Caco-2 (cell line): Measurements from ENCODE around the gene PAK6. TPM values are rescaled to one million over a fixed set of nuclear protein-coding genes. Genes with fewer than 3 reads are reported as not detected.

Experiments
- BruUV-seq: library from RNA; stranded (reverse); fragments of 400-500 nt; replicated peaks from 2 replicates; lab custom pipeline; 2021; lab: Mats Ljungman, UMichigan
- CTCF ChIA-PET: fragments of 300-600 bp; sonication (Branson Sonifier 250); formaldehyde crosslinking; loops from one replicate; lab custom pipeline; 2022; ENCODE audit warnings: antibody characterized with exemption; lab: Charles Lee
- POLR2A ChIA-PET: fragments of 300-600 bp; sonication (Branson Sonifier 250); formaldehyde crosslinking; loops from one replicate; lab custom pipeline; 2022; ENCODE audit warnings: antibody characterized with exemption; lab: Charles Lee
- DNase-seq, 2 experiments: peaks; one replicate each; pipeline versions ENCODE4 v3.0.0 to v3.0.0-alpha.2; 2020 to 2022
- H3K27me3 ChIP-seq: replicated peaks from 2 replicates; pipeline ENCODE4 v1.6.0; 2011; ENCODE audit warnings: low read length; ENCODE audit not compliant: control insufficient read depth, insufficient read depth
- H3K36me3 ChIP-seq: 2 replicates; pipeline ENCODE4 v1.5.1; 2011; ENCODE audit warnings: low read length; ENCODE audit not compliant: control insufficient read depth, insufficient read depth
- H3K4me1 ChIP-seq: fragments of 250-450 bp; sonication (Bioruptor Pico); 2 replicates; pipeline ENCODE4 v1.5.1; 2020; ENCODE audit warnings: mild to moderate bottlenecking
- H3K4me3 ChIP-seq: 2 replicates; pipeline ENCODE4 v1.5.1; 2011; ENCODE audit warnings: low read depth, mild to moderate bottlenecking, control low read depth, low read length
- H3K9me3 ChIP-seq: fragments of 250-450 bp; sonication (Bioruptor Pico); 2 replicates; pipeline ENCODE4 v1.5.1; 2020; ENCODE audit warnings: mild to moderate bottlenecking, moderate library complexity
- H3K27ac Mint-ChIP-seq: one replicate; pipeline ENCODE4 v1.8.0; 2022; ENCODE audit warnings: mixed read lengths; ENCODE audit not compliant: unreplicated experiment
- H3K27me3 Mint-ChIP-seq: one replicate; pipeline ENCODE4 v1.8.0; 2022; ENCODE audit warnings: mixed read lengths; ENCODE audit not compliant: insufficient read depth, unreplicated experiment
- H3K36me3 Mint-ChIP-seq: one replicate; pipeline ENCODE4 v1.8.0; 2022; ENCODE audit warnings: mild to moderate bottlenecking, mixed read lengths; ENCODE audit not compliant: insufficient read depth, unreplicated experiment
- H3K4me1 Mint-ChIP-seq: one replicate; pipeline ENCODE4 v1.8.0; 2022; ENCODE audit warnings: low read depth, mixed read lengths; ENCODE audit not compliant: unreplicated experiment
- H3K4me3 Mint-ChIP-seq: one replicate; pipeline ENCODE4 v1.8.0; 2022; ENCODE audit warnings: mild to moderate bottlenecking, moderate library complexity, mixed read lengths; ENCODE audit not compliant: unreplicated experiment
- H3K9me3 Mint-ChIP-seq: one replicate; pipeline ENCODE4 v1.8.0; 2022; ENCODE audit warnings: mixed read lengths; ENCODE audit not compliant: unreplicated experiment
- CTCF ChIP-seq, 2 experiments: fragments of 200-600 bp in 1 of 2; IDR thresholded peaks; 1 replicate in 1 of 2; 2 replicates in 1 of 2; pipeline versions ENCODE4 v1.5.1 to v1.8.0; 2011 to 2022; ENCODE audit warnings: antibody characterized with exemption in 1 of 2, control low read depth in 1 of 2, inconsistent platforms in 1 of 2, low read depth in 1 of 2, low read length in 1 of 2, mild to moderate bottlenecking in 1 of 2, moderate library complexity in 1 of 2; ENCODE audit not compliant: insufficient read depth in 1 of 2, severe bottlenecking in 1 of 2, unreplicated experiment in 1 of 2
- intact Hi-C: fragments of 100-400 bp; cut with micrococcal nuclease; formaldehyde crosslinking; loops from one replicate; pipeline ENCODE4 v1.10.0; 2022; ENCODE audit not compliant: unreplicated experiment
- total RNA-seq: library from RNA; stranded (reverse); gene quantifications from 2 replicates; pipeline ENCODE4 v1.2.3, GENCODE V29; 2022

The PAK6 gene
- total RNA-seq, 1 experiment from 2014 or later = 20.7 TPM

GRCh38 chr15:40252438-40253166, 13.7 kb downstream of the PAK6 start:
- peak overlapping the region; percentile 58 for H3K4me3 ChIP-seq
- H3K27me3 ChIP-seq = no peaks in the 10 kb centered on the region
- TF ChIP-seq CTCF (IDR thresholded peaks at IDR 0.05; ENCODE audit: insufficient read depth in 1 of 2, low read depth in 1 of 2, low read length in 1 of 2, severe bottlenecking in 1 of 2, unreplicated experiment in 1 of 2) = no peak
- H3K4me1 ChIP-seq = peaks cover 17% of the 10 kb centered on the region
- H3K36me3 Mint-ChIP-seq = peaks cover 19% of the 10 kb centered on the region
- H3K27me3 Mint-ChIP-seq = no peaks in the 10 kb centered on the region
- peak overlapping the region; percentile 56 for H3K27ac Mint-ChIP-seq
- ChIA-PET POLR2A (interaction anchor here (0.6 kb wide), 1 partner anchor 41 kb away, joined by 3 read pairs; no protein-coding TSS in a partner anchor), CTCF (interaction anchor here (0.9 to 1.2 kb wide), 4 partner anchors 10 to 85 kb away, joined by 3 to 5 read pairs (median 4); no protein-coding TSS in a partner anchor)
- peaks cover 8% of the 10 kb centered on the region for H3K4me1 Mint-ChIP-seq
- peak overlapping the region; percentile 86 for H3K4me3 Mint-ChIP-seq
- no peaks in the 10 kb centered on the region for H3K9me3 ChIP-seq
- H3K36me3 ChIP-seq = no peaks in the 10 kb centered on the region; the same call in 1 of the 2 replicates
- peak in 1 of 2 experiments; percentile 69 for DNase-seq
- intact Hi-C loops = loop anchor here (2.0 kb wide), 1 partner anchor 14 kb away; the partner anchor contains the start of gene PAK6
- BruUV-seq = no TSS peak
- no peaks in the 10 kb centered on the region for H3K9me3 Mint-ChIP-seq

GRCh38 chr15:40253167-40253790, 14.4 kb downstream of the PAK6 start:
- no peaks in the 10 kb centered on the region for H3K9me3 Mint-ChIP-seq
- H3K4me1 Mint-ChIP-seq = peaks cover 14% of the 10 kb centered on the region
- H3K36me3 ChIP-seq = peaks cover 1% of the 10 kb centered on the region; the same call in 1 of the 2 replicates
- H3K4me3 Mint-ChIP-seq = peak overlapping the region; percentile 86
- no TSS peak for BruUV-seq
- no peaks in the 10 kb centered on the region for H3K27me3 Mint-ChIP-seq
- POLR2A ChIA-PET = interaction anchor here (0.6 kb wide), 1 partner anchor 41 kb away, joined by 3 read pairs; no protein-coding TSS in a partner anchor
- H3K4me3 ChIP-seq = peak overlapping the region; percentile 58
- TF ChIP-seq CTCF (IDR thresholded peaks at IDR 0.05; ENCODE audit: insufficient read depth in 1 of 2, low read depth in 1 of 2, low read length in 1 of 2, severe bottlenecking in 1 of 2, unreplicated experiment in 1 of 2) = no peak
- H3K27ac Mint-ChIP-seq = peak overlapping the region; percentile 56
- intact Hi-C loops = loop anchor here (2.0 kb wide), 1 partner anchor 14 kb away; the partner anchor contains the start of gene PAK6
- H3K9me3 ChIP-seq = no peaks in the 10 kb centered on the region
- peaks cover 19% of the 10 kb centered on the region for H3K36me3 Mint-ChIP-seq
- DNase-seq = no peak
- H3K4me1 ChIP-seq = peaks cover 24% of the 10 kb centered on the region
- CTCF ChIA-PET = interaction anchor here (0.9 to 1.2 kb wide), 4 partner anchors 10 to 84 kb away, joined by 3 to 5 read pairs (median 4); no protein-coding TSS in a partner anchor
- no peaks in the 10 kb centered on the region for H3K27me3 ChIP-seq

GRCh38 chr15:40254452-40254851, 15.6 kb downstream of the PAK6 start:
- Histone ChIP-seq H3K36me3 (peaks cover 1% of the 10 kb centered on the region; the same call in 1 of the 2 replicates), H3K4me3 (no peak overlapping the region), H3K9me3 (no peaks in the 10 kb centered on the region), H3K27me3 (no peaks in the 10 kb centered on the region), H3K4me1 (peaks cover 34% of the 10 kb centered on the region)
- no peak for DNase-seq
- Mint-ChIP-seq H3K27ac (no peak overlapping the region), H3K4me3 (peak overlapping the region; percentile 86), H3K36me3 (peaks cover 19% of the 10 kb centered on the region), H3K4me1 (peaks cover 15% of the 10 kb centered on the region), H3K9me3 (no peaks in the 10 kb centered on the region), H3K27me3 (no peaks in the 10 kb centered on the region)
- no peak for TF ChIP-seq CTCF (IDR thresholded peaks at IDR 0.05; ENCODE audit: insufficient read depth in 1 of 2, low read depth in 1 of 2, low read length in 1 of 2, severe bottlenecking in 1 of 2, unreplicated experiment in 1 of 2)
- CTCF ChIA-PET = interaction anchor here (1.1 to 2.0 kb wide), 3 partner anchors 9 to 25 kb away, joined by 4 to 6 read pairs (median 4); no protein-coding TSS in a partner anchor
- POLR2A ChIA-PET = no interaction called here
- no TSS peak for BruUV-seq
- intact Hi-C loops = no loop called here
